OCI-LY1 (cell line): ENCODE data around the gene TUBGCP2.

Source experiments
- EZH2 ChIP-seq: fragments of 200-600 bp; sonication (generic), shearing (Covaris generic); IDR thresholded peaks from 2 replicates; pipeline ENCODE4 v1.8.0; 2017; ENCODE audit warnings: borderline replicate concordance, mixed run types, mild to moderate bottlenecking, antibody characterized with exemption, low read length, moderate library complexity, mixed read lengths
- TF ChIP-seq, protein P1 (sequence below): fragments of 200-600 bp; sonication (generic), shearing (Covaris generic); IDR thresholded peaks from 2 replicates; pipeline ENCODE4 v1.5.1; 2017; ENCODE audit warnings: mild to moderate bottlenecking, antibody characterized with exemption, low read length, moderate library complexity, mixed read lengths

DNA sequence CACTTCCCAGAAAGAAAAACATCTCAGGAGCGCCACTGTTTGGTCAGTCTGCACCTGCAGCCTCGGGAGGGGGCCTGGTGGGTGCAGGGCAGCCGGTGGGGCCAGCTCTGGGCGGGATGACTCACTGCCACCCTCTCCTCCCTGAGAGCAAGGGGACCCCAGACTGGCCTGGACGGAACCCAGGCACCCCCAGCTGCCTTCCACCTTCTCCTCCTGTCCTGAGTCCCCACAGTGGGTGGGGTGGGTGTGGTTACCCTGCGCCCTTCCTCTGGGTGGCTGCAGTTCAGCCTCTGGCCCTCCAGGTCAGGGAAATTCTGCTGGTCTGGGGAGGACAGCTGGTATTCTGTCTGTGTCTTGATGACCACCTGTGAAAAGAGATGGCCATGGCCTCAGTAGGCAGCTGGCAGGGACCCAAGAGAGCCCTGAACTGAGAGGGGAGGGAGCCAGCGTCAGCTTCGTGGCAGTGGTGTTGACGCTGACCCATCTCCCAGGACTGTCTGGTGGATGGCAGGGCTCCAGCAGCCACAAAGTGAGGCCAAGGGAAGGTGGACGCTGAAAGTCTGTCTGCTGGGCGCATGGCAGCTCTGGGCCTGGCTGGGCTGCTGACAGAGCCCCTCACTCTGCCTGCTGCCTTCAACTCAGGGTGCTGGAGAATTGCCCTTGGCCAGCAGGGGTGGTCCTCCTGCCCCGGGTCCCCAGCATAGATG lies 19.1 kb upstream of the TUBGCP2 start:
- TF ChIP-seq EZH2 = no peak
- TF ChIP-seq, protein P1, sequence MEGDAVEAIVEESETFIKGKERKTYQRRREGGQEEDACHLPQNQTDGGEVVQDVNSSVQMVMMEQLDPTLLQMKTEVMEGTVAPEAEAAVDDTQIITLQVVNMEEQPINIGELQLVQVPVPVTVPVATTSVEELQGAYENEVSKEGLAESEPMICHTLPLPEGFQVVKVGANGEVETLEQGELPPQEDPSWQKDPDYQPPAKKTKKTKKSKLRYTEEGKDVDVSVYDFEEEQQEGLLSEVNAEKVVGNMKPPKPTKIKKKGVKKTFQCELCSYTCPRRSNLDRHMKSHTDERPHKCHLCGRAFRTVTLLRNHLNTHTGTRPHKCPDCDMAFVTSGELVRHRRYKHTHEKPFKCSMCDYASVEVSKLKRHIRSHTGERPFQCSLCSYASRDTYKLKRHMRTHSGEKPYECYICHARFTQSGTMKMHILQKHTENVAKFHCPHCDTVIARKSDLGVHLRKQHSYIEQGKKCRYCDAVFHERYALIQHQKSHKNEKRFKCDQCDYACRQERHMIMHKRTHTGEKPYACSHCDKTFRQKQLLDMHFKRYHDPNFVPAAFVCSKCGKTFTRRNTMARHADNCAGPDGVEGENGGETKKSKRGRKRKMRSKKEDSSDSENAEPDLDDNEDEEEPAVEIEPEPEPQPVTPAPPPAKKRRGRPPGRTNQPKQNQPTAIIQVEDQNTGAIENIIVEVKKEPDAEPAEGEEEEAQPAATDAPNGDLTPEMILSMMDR = no peak
